GM12865 (cell line): ENCODE data around the gene C2CD4A.

ENCODE experiments used
- DNase-seq: peaks from one replicate; pipeline ENCODE4 v3.0.0; 2010; ENCODE audit warnings: low read depth
- H3K4me3 ChIP-seq: 2 replicates; pipeline ENCODE4 v1.5.1; 2011; ENCODE audit warnings: mild to moderate bottlenecking, low read depth, low read length, control low read depth
- TF ChIP-seq, protein P1 (sequence below): IDR thresholded peaks from 2 replicates; pipeline ENCODE4 v1.5.1; 2011; ENCODE audit warnings: low read length, control low read depth, low read depth, inconsistent platforms; ENCODE audit not compliant: insufficient read depth; ENCODE audit errors: missing control alignments

The C2CD4A gene

GRCh38 chr15:62119227-62119864, 52.6 kb downstream of the C2CD4A start:
- TF ChIP-seq, protein P1, sequence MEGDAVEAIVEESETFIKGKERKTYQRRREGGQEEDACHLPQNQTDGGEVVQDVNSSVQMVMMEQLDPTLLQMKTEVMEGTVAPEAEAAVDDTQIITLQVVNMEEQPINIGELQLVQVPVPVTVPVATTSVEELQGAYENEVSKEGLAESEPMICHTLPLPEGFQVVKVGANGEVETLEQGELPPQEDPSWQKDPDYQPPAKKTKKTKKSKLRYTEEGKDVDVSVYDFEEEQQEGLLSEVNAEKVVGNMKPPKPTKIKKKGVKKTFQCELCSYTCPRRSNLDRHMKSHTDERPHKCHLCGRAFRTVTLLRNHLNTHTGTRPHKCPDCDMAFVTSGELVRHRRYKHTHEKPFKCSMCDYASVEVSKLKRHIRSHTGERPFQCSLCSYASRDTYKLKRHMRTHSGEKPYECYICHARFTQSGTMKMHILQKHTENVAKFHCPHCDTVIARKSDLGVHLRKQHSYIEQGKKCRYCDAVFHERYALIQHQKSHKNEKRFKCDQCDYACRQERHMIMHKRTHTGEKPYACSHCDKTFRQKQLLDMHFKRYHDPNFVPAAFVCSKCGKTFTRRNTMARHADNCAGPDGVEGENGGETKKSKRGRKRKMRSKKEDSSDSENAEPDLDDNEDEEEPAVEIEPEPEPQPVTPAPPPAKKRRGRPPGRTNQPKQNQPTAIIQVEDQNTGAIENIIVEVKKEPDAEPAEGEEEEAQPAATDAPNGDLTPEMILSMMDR = no peak
- H3K4me3 ChIP-seq = no peak overlapping the region
- DNase-seq = peak; percentile 35

DNA sequence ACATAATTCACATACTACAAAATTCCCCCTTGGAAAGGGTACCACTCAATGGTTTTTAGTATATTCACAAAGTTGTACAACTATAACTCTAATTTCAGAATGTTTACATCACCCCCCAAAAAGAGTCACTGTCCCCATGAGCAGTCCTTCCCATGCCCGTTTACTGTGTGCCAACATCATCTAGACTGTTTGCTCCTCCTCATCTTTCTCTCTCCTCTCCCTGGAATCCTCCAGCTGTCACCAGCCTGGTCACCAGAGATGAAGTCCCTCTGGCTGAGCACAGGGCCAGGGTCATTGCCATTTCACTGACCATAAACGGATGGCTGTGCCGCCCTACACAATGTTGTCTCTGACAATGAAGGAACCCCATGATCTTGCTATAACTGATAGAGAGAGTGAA, 53.1 kb downstream of the C2CD4A start:
- DNase-seq = no peak
- TF ChIP-seq, protein P1 = no peak
- H3K4me3 ChIP-seq = no peak overlapping the region
